Ovary (tissue), 3 donors: ENCODE data around the gene HSF5.

ENCODE experiments used
- EP300 ChIP-seq: sonication (generic); formaldehyde crosslinking; IDR thresholded peaks from one replicate; pipeline ENCODE4 v1.6.1; 2017; ENCODE audit warnings: antibody characterized with exemption
- TF ChIP-seq, protein P1 (sequence below), 3 donors: fragments of 450-650 bp in 2 of 3; fragments of 200-600 bp in 1 of 3; IDR thresholded peaks; one replicate each; pipeline versions ENCODE4 v1.5.1 to v1.8.0; 2016 to 2022; ENCODE audit warnings: antibody characterized with exemption in 3 of 3, mild to moderate bottlenecking in 1 of 3
- donor health status: DM: no; HTN: no; CAD: no.

GRCh38 chr17:58371300-58371950 lies 116.8 kb downstream of the HSF5 start:
- TF ChIP-seq, protein P1, sequence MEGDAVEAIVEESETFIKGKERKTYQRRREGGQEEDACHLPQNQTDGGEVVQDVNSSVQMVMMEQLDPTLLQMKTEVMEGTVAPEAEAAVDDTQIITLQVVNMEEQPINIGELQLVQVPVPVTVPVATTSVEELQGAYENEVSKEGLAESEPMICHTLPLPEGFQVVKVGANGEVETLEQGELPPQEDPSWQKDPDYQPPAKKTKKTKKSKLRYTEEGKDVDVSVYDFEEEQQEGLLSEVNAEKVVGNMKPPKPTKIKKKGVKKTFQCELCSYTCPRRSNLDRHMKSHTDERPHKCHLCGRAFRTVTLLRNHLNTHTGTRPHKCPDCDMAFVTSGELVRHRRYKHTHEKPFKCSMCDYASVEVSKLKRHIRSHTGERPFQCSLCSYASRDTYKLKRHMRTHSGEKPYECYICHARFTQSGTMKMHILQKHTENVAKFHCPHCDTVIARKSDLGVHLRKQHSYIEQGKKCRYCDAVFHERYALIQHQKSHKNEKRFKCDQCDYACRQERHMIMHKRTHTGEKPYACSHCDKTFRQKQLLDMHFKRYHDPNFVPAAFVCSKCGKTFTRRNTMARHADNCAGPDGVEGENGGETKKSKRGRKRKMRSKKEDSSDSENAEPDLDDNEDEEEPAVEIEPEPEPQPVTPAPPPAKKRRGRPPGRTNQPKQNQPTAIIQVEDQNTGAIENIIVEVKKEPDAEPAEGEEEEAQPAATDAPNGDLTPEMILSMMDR (IDR thresholded peaks at IDR 0.05): no peak
- no peak for TF ChIP-seq EP300
